T-cell (primary cell): ENCODE data around the gene TRMT44. TPM values are rescaled to one million over a fixed set of nuclear protein-coding genes. Genes with fewer than 3 reads are reported as not detected.

ENCODE experiments used
- ATAC-seq, 4 experiments: fragments of 200-7000 bp in 3 of 4; fragments of 150-1000 bp in 1 of 4; cut with Tn5 transposase; replicated peaks in 1 of 4; 1 replicate in 3 of 4; 2 replicates in 1 of 4; pipeline ENCODE4 v1.10.0; 2021; ENCODE audit warnings: moderate library complexity in 3 of 4, mild to moderate bottlenecking in 2 of 4, moderate number of reproducible peaks in 1 of 4
- CTCF ChIA-PET, 2 donors: fragments of 300-600 bp; sonication (Branson Sonifier 250); formaldehyde crosslinking; loops; one replicate each; lab custom pipeline; 2022; ENCODE audit warnings: antibody characterized with exemption in 2 of 2; lab: Charles Lee
- POLR2A ChIA-PET, 2 donors: fragments of 300-600 bp; sonication (Branson Sonifier 250); formaldehyde crosslinking; loops; one replicate each; lab custom pipeline; 2022; ENCODE audit warnings: antibody characterized with exemption in 2 of 2; lab: Charles Lee
- DNase-seq, 35 experiments: peaks; one replicate each; pipeline versions ENCODE4 v3.0.0 to v3.0.0-alpha.2; 2013 to 2023
- H3K27ac ChIP-seq: one replicate; pipeline ENCODE4 v1.5.1; 2013; ENCODE audit warnings: low read length
- H3K27me3 ChIP-seq, 2 experiments: replicated peaks in 1 of 2; 1 replicate in 1 of 2; 2 replicates in 1 of 2; pipeline versions ENCODE4 v1.6.1 to v1.7.0; 2013; ENCODE audit warnings: low read length in 1 of 2, mixed read lengths in 1 of 2; ENCODE audit not compliant: control insufficient read depth in 2 of 2, insufficient read depth in 2 of 2; ENCODE audit errors: extremely low read depth in 1 of 2
- H3K36me3 ChIP-seq, 2 donors: 1 replicate in 1 of 2; 2 replicates in 1 of 2; pipeline versions ENCODE4 v1.6.1 to v1.7.0; 2013; ENCODE audit warnings: low read length in 1 of 2; ENCODE audit not compliant: control insufficient read depth in 2 of 2, insufficient read depth in 1 of 2; ENCODE audit errors: extremely low read depth in 1 of 2
- H3K4me1 ChIP-seq, 2 experiments: 1 replicate in 1 of 2; 2 replicates in 1 of 2; pipeline versions ENCODE4 v1.6.1 to v1.7.0; 2013; ENCODE audit warnings: low read length in 2 of 2, mixed read lengths in 1 of 2; ENCODE audit not compliant: insufficient read depth in 2 of 2, control insufficient read depth in 1 of 2; ENCODE audit errors: extremely low read depth in 1 of 2
- H3K4me3 ChIP-seq, 2 donors: 1 replicate in 1 of 2; 2 replicates in 1 of 2; pipeline versions ENCODE4 v1.5.1 to v1.7.0; 2013; ENCODE audit warnings: mild to moderate bottlenecking in 2 of 2, low read length in 1 of 2, moderate library complexity in 1 of 2; ENCODE audit not compliant: control insufficient read depth in 1 of 2; ENCODE audit errors: extremely low read depth in 1 of 2
- H3K9me3 ChIP-seq: 2 replicates; pipeline ENCODE4 v1.7.0; 2013
- H3K27ac Mint-ChIP-seq, 2 donors: one replicate each; pipeline ENCODE4 v1.8.0; 2020 to 2021; ENCODE audit warnings: mild to moderate bottlenecking in 2 of 2, mixed read lengths in 2 of 2
- H3K27me3 Mint-ChIP-seq, 2 donors: one replicate each; pipeline ENCODE4 v1.8.0; 2021 to 2022; ENCODE audit warnings: mixed read lengths in 2 of 2
- H3K36me3 Mint-ChIP-seq: one replicate; pipeline ENCODE4 v1.8.0; 2021; ENCODE audit warnings: mixed read lengths
- H3K4me1 Mint-ChIP-seq, 3 donors: one replicate each; pipeline ENCODE4 v1.8.0; 2020 to 2022; ENCODE audit warnings: mixed read lengths in 3 of 3, mild to moderate bottlenecking in 1 of 3
- H3K4me3 Mint-ChIP-seq, 3 donors: one replicate each; pipeline ENCODE4 v1.8.0; 2020 to 2022; ENCODE audit warnings: mild to moderate bottlenecking in 3 of 3, mixed read lengths in 3 of 3, moderate library complexity in 3 of 3
- H3K9me3 Mint-ChIP-seq, 3 donors: one replicate each; pipeline ENCODE4 v1.8.0; 2020 to 2022; ENCODE audit warnings: mixed read lengths in 3 of 3
- WGBS: methylation state at CpG from one replicate; pipeline ENCODE4 v1.1.5; 2013; ENCODE audit warnings: missing lambda C conversion rate; ENCODE audit not compliant: insufficient coverage; 5-methylcytosine and 5-hydroxymethylcytosine counted together
- total RNA-seq, 35 experiments: library from RNA in 6 of 35; stranded (reverse) in 6 of 35; fragments of 120-200 nt in 1 of 35; gene quantifications; one replicate each; pipeline versions ENCODE4 v1.2.1 to v1.2.4 and lab custom pipeline; 2013 to 2026

Gene TRMT44
- total RNA-seq, 5 donors from 2014 or later (not counting 1 experiment from before 2014, with no cell fraction given), result 25.6 to 40.9 (median 35.3) TPM

DNA sequence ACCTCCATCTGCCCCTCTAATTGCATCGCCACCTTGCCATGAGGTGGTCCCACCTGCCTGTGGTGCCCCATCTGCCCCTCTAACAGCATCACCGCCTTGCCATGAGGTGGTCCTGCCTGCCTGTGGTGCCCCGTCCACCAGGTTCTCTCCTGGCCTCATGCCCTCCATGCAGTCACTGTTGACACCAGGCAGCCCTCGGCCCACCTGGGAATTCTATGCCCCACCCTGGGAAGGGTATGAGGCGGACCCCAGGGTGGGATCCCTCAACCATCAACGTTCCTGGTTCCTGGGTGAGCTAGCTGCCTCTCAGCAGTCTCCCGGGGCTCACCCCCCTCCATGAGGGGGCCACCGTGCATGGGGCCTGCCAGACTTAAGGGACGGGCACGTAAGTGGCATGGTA lies 38.9 kb upstream of the TRMT44 start:
- no peak for DNase-seq
- no peak overlapping the region for H3K27ac ChIP-seq
- no peaks in the 10 kb centered on the region for H3K4me1 ChIP-seq
- 95% methylated on average over 7 of the region's 10 CpGs for WGBS
- ATAC-seq, result no peak
- H3K36me3 ChIP-seq, result peaks cover 6 to 22% of the 10 kb centered on the region in 2 donors
- Mint-ChIP-seq H3K27me3 (no peaks in the 10 kb centered on the region), H3K4me3 (no peak overlapping the region), H3K27ac (no peak overlapping the region), H3K9me3 (no peaks in the 10 kb centered on the region), H3K36me3 (peaks cover 33% of the 10 kb centered on the region), H3K4me1 (no peaks in the 10 kb centered on the region)
- CTCF ChIA-PET, result interaction anchor here in 1 of 2 donors (1.1 to 3.5 kb wide), 2 partner anchors 225 to 597 kb away, joined by 3 to 11 read pairs; no protein-coding TSS in a partner anchor
- POLR2A ChIA-PET, result no interaction called here
- no peak overlapping the region for H3K4me3 ChIP-seq
- H3K27me3 ChIP-seq, result no peaks in the 10 kb centered on the region
- no peaks in the 10 kb centered on the region for H3K9me3 ChIP-seq

DNA sequence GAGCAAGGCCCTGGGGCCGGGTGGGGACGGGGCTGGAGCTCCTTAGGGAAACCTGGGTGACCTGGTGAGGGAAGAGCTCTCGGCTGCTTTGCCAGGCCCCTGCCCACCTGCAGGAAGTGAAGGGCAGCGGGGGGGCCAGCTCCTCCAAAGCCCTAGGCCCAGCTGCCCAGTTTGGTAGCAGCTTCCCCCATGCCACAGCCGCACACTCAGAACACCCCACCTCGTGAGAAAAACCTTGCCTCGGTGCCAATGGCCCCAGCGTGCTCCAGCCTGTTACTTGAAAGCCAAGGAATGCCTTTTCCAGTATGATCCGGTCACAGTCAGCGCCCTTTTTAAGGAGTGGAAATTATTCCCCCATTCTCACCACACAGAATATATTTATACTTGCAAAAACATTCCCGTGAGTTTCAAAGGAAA lies 38.4 kb upstream of the TRMT44 start:
- no peak overlapping the region for H3K4me3 Mint-ChIP-seq
- H3K36me3 ChIP-seq, result peaks cover 1 to 21% of the 10 kb centered on the region in 2 donors
- no peak overlapping the region for H3K27ac ChIP-seq
- DNase-seq, result no peak
- no peaks in the 10 kb centered on the region for H3K9me3 ChIP-seq
- peaks cover 30% of the 10 kb centered on the region for H3K36me3 Mint-ChIP-seq
- H3K27me3 Mint-ChIP-seq, result no peaks in the 10 kb centered on the region
- H3K4me1 ChIP-seq, result no peaks in the 10 kb centered on the region
- no peak overlapping the region for H3K4me3 ChIP-seq
- 93% methylated on average over 8 of the region's 11 CpGs for WGBS
- CTCF ChIA-PET, result interaction anchor here (0.7 to 3.5 kb wide), 5 partner anchors 35 to 598 kb away, joined by 3 to 11 read pairs (median 3); no protein-coding TSS in a partner anchor
- H3K9me3 Mint-ChIP-seq, result no peaks in the 10 kb centered on the region
- POLR2A ChIA-PET, result no interaction called here
- no peaks in the 10 kb centered on the region for H3K27me3 ChIP-seq
- ATAC-seq, result no peak
- no peaks in the 10 kb centered on the region for H3K4me1 Mint-ChIP-seq
- no peak overlapping the region for H3K27ac Mint-ChIP-seq

DNA sequence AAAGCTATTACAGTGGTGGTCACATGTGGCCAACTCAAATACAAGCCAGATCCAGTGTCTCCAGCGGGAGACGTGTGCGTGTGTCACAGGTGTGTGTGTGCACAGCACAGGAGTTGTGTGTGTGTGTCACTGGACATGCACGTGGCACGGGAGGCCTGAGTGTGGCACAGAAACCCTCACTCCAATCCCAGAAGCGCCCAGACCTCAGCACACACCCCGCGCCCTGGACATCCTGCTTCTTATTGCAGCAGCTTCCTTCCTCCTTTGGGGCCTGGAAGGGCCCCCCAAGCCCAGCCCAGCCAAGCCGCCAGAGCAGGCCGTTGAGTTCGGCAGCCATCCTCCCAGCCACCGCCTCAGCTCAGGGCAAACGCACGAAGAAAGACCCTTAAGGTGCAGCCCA lies 37.9 kb upstream of the TRMT44 start:
- no peak overlapping the region for H3K4me3 ChIP-seq
- CTCF ChIA-PET, result interaction anchor here (0.6 to 3.5 kb wide), 6 partner anchors 35 to 598 kb away, joined by 3 to 11 read pairs (median 4); no protein-coding TSS in a partner anchor
- 96% methylated on average over 7 of the region's 14 CpGs for WGBS
- Mint-ChIP-seq H3K9me3 (no peaks in the 10 kb centered on the region), H3K27me3 (no peaks in the 10 kb centered on the region), H3K4me3 (no peak overlapping the region), H3K27ac (no peak overlapping the region), H3K4me1 (no peaks in the 10 kb centered on the region), H3K36me3 (peaks cover 30% of the 10 kb centered on the region)
- no peaks in the 10 kb centered on the region for H3K27me3 ChIP-seq
- no peak for DNase-seq
- no peak for ATAC-seq
- H3K4me1 ChIP-seq, result no peaks in the 10 kb centered on the region
- peaks cover 0 to 23% of the 10 kb centered on the region in 2 donors for H3K36me3 ChIP-seq
- H3K9me3 ChIP-seq, result no peaks in the 10 kb centered on the region
- POLR2A ChIA-PET, result no interaction called here
- no peak overlapping the region for H3K27ac ChIP-seq

DNA sequence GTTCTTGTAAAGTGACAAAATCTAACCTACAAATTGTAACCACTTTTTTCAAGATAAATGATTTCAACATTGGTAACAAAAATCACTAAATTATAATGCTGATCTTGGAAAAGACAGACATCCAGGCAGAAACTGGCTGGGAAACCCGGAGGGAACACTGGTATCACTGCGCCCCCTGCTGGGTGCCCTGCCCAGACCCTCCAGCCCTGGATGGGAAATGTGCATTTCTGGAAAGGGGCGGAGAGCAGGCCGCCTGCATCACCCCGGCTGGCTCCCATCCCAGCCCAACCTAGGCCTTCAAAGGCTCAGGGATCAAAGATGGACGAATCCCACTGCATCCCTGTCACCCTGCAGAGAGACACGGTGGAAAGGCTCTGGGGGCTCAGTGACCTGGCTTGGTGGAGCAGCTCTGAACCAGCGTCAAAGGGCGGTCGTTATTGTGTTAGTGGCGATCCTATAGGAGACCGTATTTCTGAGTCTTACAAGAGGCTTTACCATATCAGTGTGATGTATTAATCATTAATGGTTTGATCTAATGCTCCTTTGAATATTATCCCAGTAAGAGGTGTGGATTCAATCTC lies 37.3 kb upstream of the TRMT44 start:
- H3K9me3 Mint-ChIP-seq, result no peaks in the 10 kb centered on the region
- ChIA-PET POLR2A (no interaction called here), CTCF (interaction anchor here (0.6 to 3.5 kb wide), 5 partner anchors 34 to 227 kb away, joined by 3 to 11 read pairs (median 4); no protein-coding TSS in a partner anchor)
- peak in 2 of 4 experiments; percentile 38 to 46 for ATAC-seq
- H3K36me3 ChIP-seq, result peaks cover 0 to 25% of the 10 kb centered on the region in 2 donors
- no peak overlapping the region for H3K27ac Mint-ChIP-seq
- peak in 28 of 35 experiments; percentile 8 to 63 (median 28) for DNase-seq
- H3K4me1 ChIP-seq, result no peaks in the 10 kb centered on the region
- H3K4me3 Mint-ChIP-seq, result no peak overlapping the region
- no peaks in the 10 kb centered on the region for H3K9me3 ChIP-seq
- peaks cover 33% of the 10 kb centered on the region for H3K36me3 Mint-ChIP-seq
- 63% methylated on average over 7 of the region's 12 CpGs for WGBS
- no peak overlapping the region for H3K4me3 ChIP-seq
- no peaks in the 10 kb centered on the region for H3K4me1 Mint-ChIP-seq
- H3K27me3 ChIP-seq, result no peaks in the 10 kb centered on the region
- H3K27ac ChIP-seq, result no peak overlapping the region
- H3K27me3 Mint-ChIP-seq, result no peaks in the 10 kb centered on the region

DNA sequence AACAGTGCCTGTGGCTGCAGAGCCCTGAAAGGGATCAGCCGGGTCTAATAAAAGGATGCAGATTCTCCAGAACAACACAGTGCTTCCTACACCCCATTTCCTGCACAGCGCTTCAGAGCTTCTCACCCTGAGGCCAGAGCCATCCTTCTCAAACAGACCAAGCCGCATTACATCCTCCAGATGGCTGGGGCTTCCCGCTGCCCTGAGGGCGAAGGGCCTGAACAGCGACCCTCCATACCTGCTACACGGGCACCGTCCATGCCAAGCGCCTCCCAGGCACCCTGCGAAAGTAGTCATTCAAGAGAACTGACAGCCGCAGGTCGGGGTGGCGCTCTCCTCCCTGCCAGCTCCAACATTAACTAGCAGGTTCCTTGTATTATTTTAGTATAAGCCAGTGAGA lies 36.6 kb upstream of the TRMT44 start:
- CTCF ChIA-PET, result interaction anchor here in 1 of 2 donors (3.5 kb wide), 1 partner anchor 227 kb away, joined by 11 read pairs; no protein-coding TSS in a partner anchor
- H3K9me3 Mint-ChIP-seq, result no peaks in the 10 kb centered on the region
- H3K4me1 Mint-ChIP-seq, result peaks cover 0 to under 1% (median 0%) of the 10 kb centered on the region in 3 donors
- H3K4me3 Mint-ChIP-seq, result no peak overlapping the region
- WGBS, result 78% methylated on average over 9 of the region's 13 CpGs
- no peaks in the 10 kb centered on the region for H3K9me3 ChIP-seq
- DNase-seq (no peak), ATAC-seq (no peak)
- H3K27me3 Mint-ChIP-seq, result no peaks in the 10 kb centered on the region
- peaks cover under 1 to 24% of the 10 kb centered on the region in 2 donors for H3K36me3 ChIP-seq
- H3K27me3 ChIP-seq, result no peaks in the 10 kb centered on the region
- no peaks in the 10 kb centered on the region for H3K4me1 ChIP-seq
- H3K27ac ChIP-seq, result no peak overlapping the region
- POLR2A ChIA-PET, result no interaction called here
- H3K36me3 Mint-ChIP-seq, result peaks cover 28% of the 10 kb centered on the region
- no peak overlapping the region for H3K4me3 ChIP-seq
- H3K27ac Mint-ChIP-seq, result no peak overlapping the region

DNA sequence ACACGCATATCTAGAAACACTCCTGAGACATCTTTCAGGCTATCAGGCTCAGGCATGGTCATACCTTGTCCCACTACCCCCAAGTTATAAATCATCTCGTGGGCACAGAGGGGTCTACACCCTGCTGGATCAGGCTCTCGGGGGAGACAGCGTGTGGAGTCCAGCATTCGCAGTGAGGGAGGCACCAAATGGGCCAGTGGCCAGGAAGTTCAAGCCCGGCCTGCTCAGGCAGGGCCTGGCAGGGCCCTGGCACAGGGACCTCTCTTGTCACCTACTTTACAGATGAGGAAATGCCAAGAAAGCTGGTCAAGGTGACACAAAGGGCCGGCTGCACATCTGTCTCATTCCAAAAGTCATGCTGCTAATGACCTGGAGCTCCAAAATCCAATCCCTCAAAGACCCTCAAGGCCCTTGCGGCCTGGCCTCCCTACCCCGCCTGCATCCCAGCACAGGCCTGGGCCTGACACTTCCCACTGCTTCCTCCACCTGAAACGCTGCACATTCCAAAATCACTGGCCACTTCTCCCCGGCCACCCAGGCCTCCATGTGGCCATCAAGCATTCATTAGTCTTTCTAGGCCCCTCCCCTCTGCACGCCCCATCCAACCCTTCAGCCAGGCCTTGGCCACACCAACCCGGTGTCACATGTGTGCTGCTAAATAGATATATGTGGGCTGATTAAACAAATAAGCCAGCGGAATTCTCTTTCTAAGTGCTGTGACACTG lies 35.6 kb upstream of the TRMT44 start:
- Mint-ChIP-seq H3K4me3 (no peak overlapping the region), H3K4me1 (peaks cover 0 to 9% (median 7%) of the 10 kb centered on the region in 3 donors), H3K9me3 (no peaks in the 10 kb centered on the region), H3K36me3 (peaks cover 33% of the 10 kb centered on the region), H3K27ac (no peak overlapping the region), H3K27me3 (no peaks in the 10 kb centered on the region)
- H3K9me3 ChIP-seq, result no peaks in the 10 kb centered on the region
- DNase-seq (no peak), ATAC-seq (no peak)
- peaks cover 0 to 9% of the 10 kb centered on the region in 2 experiments for H3K4me1 ChIP-seq
- ChIA-PET POLR2A (no interaction called here), CTCF (no interaction called here)
- peaks cover 4 to 20% of the 10 kb centered on the region in 2 donors for H3K36me3 ChIP-seq
- H3K27ac ChIP-seq, result no peak overlapping the region
- WGBS, result 95% methylated on average over 11 of the region's 14 CpGs
- H3K27me3 ChIP-seq, result no peaks in the 10 kb centered on the region
- no peak overlapping the region for H3K4me3 ChIP-seq
